Measurements from ENCODE around the gene IL15RA.
"Not testable (repeated sequence)": the region's sequence is repeated elsewhere in the genome, so short reads cannot be mapped to it uniquely, and the experiment has no call there.

The IL15RA gene

GRCh38 chr10:5964736-5965135 is 12.6 kb downstream of the IL15RA start:
- H3K27ac ChIP-seq (ENCODE audit: low read length) = no peak overlapping the region
- H3K36me3 ChIP-seq (ENCODE audit: insufficient read depth, low read length) = no peaks in the 10 kb centered on the region
- DNase-seq (no peak), ATAC-seq (ENCODE audit: insufficient read depth, low read depth) (no peak)
- TF ChIP-seq CTCF (IDR thresholded peaks at IDR 0.05; ENCODE audit: borderline replicate concordance, extremely low read depth, low read length, poor library complexity, severe bottlenecking) (no peak), EZH2 (IDR thresholded peaks at IDR 0.05; ENCODE audit: borderline replicate concordance, low read depth, low read length, severe bottlenecking) (no peak)
- H3K9ac ChIP-seq (ENCODE audit: low read depth, low read length) = no peak overlapping the region
- H3K4me3 ChIP-seq (ENCODE audit: low read depth in 1 of 2, low read length in 2 of 2) = no peak overlapping the region
- no peaks in the 10 kb centered on the region for H3K9me3 ChIP-seq (ENCODE audit: insufficient read depth, low read length, severe bottlenecking)
- H3K79me2 ChIP-seq (ENCODE audit: insufficient read depth, low read length) = no peaks in the 10 kb centered on the region
- no peak overlapping the region for H2AFZ ChIP-seq (ENCODE audit: low read depth, low read length)
- H3K4me2 ChIP-seq (ENCODE audit: insufficient read depth, low read length) = no peak overlapping the region
- H3K27me3 ChIP-seq (ENCODE audit: insufficient read depth, low read length, poor library complexity) = no peaks in the 10 kb centered on the region
- H3K4me1 ChIP-seq (ENCODE audit: insufficient read depth, low read length) = no peaks in the 10 kb centered on the region
- H4K20me1 ChIP-seq (ENCODE audit: insufficient read depth, low read length) = no peaks in the 10 kb centered on the region

- no peak for DNase-seq
- H3K36me3 ChIP-seq (ENCODE audit: insufficient read depth, low read length) = no peaks in the 10 kb centered on the region
- H4K20me1 ChIP-seq (ENCODE audit: insufficient read depth, low read length) = no peaks in the 10 kb centered on the region
- no peaks in the 10 kb centered on the region for H3K9me3 ChIP-seq (ENCODE audit: insufficient read depth, low read length, severe bottlenecking)
- no peak overlapping the region for H3K4me2 ChIP-seq (ENCODE audit: insufficient read depth, low read length)
- no peaks in the 10 kb centered on the region for H3K4me1 ChIP-seq (ENCODE audit: insufficient read depth, low read length)
- no peaks in the 10 kb centered on the region for H3K27me3 ChIP-seq (ENCODE audit: insufficient read depth, low read length, poor library complexity)
- H3K79me2 ChIP-seq (ENCODE audit: insufficient read depth, low read length) = no peaks in the 10 kb centered on the region
- no peak overlapping the region for H3K4me3 ChIP-seq (ENCODE audit: low read depth in 1 of 2, low read length in 2 of 2)
- no peak for ATAC-seq (ENCODE audit: insufficient read depth, low read depth)
- no peak overlapping the region for H2AFZ ChIP-seq (ENCODE audit: low read depth, low read length)
- no peak overlapping the region for H3K9ac ChIP-seq (ENCODE audit: low read depth, low read length)
- TF ChIP-seq EZH2 (IDR thresholded peaks at IDR 0.05; ENCODE audit: borderline replicate concordance, low read depth, low read length, severe bottlenecking) = no peak
- TF ChIP-seq CTCF (IDR thresholded peaks at IDR 0.05; ENCODE audit: borderline replicate concordance, extremely low read depth, low read length, poor library complexity, severe bottlenecking) = no peak
- H3K27ac ChIP-seq (ENCODE audit: low read length) = no peak overlapping the region
Measured at GRCh38 chr10:5963591-5963990, 13.8 kb downstream of the IL15RA start.

GRCh38 chr10:5963071-5963470 is 14.3 kb downstream of the IL15RA start:
- no peaks in the 10 kb centered on the region for H3K27me3 ChIP-seq (ENCODE audit: insufficient read depth, low read length, poor library complexity)
- H3K9me3 ChIP-seq (ENCODE audit: insufficient read depth, low read length, severe bottlenecking) = no peaks in the 10 kb centered on the region
- no peak overlapping the region for H3K4me3 ChIP-seq (ENCODE audit: low read depth in 1 of 2, low read length in 2 of 2)
- H3K27ac ChIP-seq (ENCODE audit: low read length) = no peak overlapping the region
- no peaks in the 10 kb centered on the region for H3K79me2 ChIP-seq (ENCODE audit: insufficient read depth, low read length)
- no peak for TF ChIP-seq CTCF (IDR thresholded peaks at IDR 0.05; ENCODE audit: borderline replicate concordance, extremely low read depth, low read length, poor library complexity, severe bottlenecking)
- TF ChIP-seq EZH2 (IDR thresholded peaks at IDR 0.05; ENCODE audit: borderline replicate concordance, low read depth, low read length, severe bottlenecking) = no peak
- no peaks in the 10 kb centered on the region for H3K36me3 ChIP-seq (ENCODE audit: insufficient read depth, low read length)
- no peak overlapping the region for H3K4me2 ChIP-seq (ENCODE audit: insufficient read depth, low read length)
- no peak overlapping the region for H3K9ac ChIP-seq (ENCODE audit: low read depth, low read length)
- ATAC-seq (ENCODE audit: insufficient read depth, low read depth) (no peak), DNase-seq (no peak)
- H3K4me1 ChIP-seq (ENCODE audit: insufficient read depth, low read length) = no peaks in the 10 kb centered on the region
- H2AFZ ChIP-seq (ENCODE audit: low read depth, low read length) = no peak overlapping the region
- no peaks in the 10 kb centered on the region for H4K20me1 ChIP-seq (ENCODE audit: insufficient read depth, low read length)

GRCh38 chr10:5962358-5962940 is 14.9 kb downstream of the IL15RA start:
- H3K79me2 ChIP-seq (ENCODE audit: insufficient read depth, low read length); ATAC-seq (ENCODE audit: insufficient read depth, low read depth); H3K27me3 ChIP-seq (ENCODE audit: insufficient read depth, low read length, poor library complexity); DNase-seq; H3K4me2 ChIP-seq (ENCODE audit: insufficient read depth, low read length); H3K9me3 ChIP-seq (ENCODE audit: insufficient read depth, low read length, severe bottlenecking); H3K4me1 ChIP-seq (ENCODE audit: insufficient read depth, low read length); H4K20me1 ChIP-seq (ENCODE audit: insufficient read depth, low read length); H3K36me3 ChIP-seq (ENCODE audit: insufficient read depth, low read length); H3K9ac ChIP-seq (ENCODE audit: low read depth, low read length); H3K4me3 ChIP-seq (ENCODE audit: low read depth in 1 of 2, low read length in 2 of 2); H2AFZ ChIP-seq (ENCODE audit: low read depth, low read length); H3K27ac ChIP-seq (ENCODE audit: low read length): not testable (repeated sequence)
